ENCODE results near the gene SOBP. TPM values are rescaled to one million over a fixed set of nuclear protein-coding genes. Genes with fewer than 3 reads are reported as not detected.

The SOBP gene
- polyA plus RNA-seq, 1 donor (not counting 4 experiments of a cell fraction or from before 2014, with no cell fraction given) = not detected

DNA sequence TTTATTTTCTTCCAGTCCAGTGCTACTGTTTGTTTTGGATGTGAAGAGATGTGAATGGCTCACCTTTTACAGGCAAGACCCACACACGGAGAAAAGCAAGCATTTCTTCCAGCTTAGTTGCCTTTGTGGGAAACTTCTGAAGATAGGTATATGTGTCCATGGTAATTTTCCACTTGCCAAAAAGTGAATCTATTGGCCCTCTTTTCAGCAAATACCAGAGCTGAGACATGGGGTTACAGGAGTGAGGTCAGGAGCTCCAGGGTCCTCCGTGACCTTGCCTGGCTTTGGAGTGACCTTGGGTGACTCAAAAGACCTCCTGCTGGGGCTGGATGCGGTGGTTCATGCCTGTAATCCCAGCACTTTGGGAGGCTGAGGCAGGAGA, 167.4 kb downstream of the SOBP start:
- dilution Hi-C loops (cut with MboI; ENCODE audit: extremely low pct_ligation_motif_present, low sequenced_read_pairs) = no loop called here
- Histone ChIP-seq H3K4me3 (ENCODE audit: control insufficient read depth in 2 of 3, extremely low read depth in 1 of 3, insufficient read depth in 2 of 3, low read depth in 1 of 3, low read length in 3 of 3) (no peak overlapping the region), H4K20me1 (ENCODE audit: control insufficient read depth, extremely low read depth, insufficient read depth, low read length) (no peaks in the 10 kb centered on the region), H3K4me1 (ENCODE audit: control insufficient read depth, extremely low read depth, insufficient read depth, low read length) (no peaks in the 10 kb centered on the region), H3K27ac (ENCODE audit: control insufficient read depth, insufficient read depth, low read length) (no peak overlapping the region), H3K27me3 (ENCODE audit: control insufficient read depth, extremely low read depth, insufficient read depth, low read length) (peaks cover 12% of the 10 kb centered on the region), H2AFZ (ENCODE audit: control insufficient read depth, low read length) (no peak overlapping the region), H3K9ac (ENCODE audit: control insufficient read depth, extremely low read depth, insufficient read depth, low read length) (no peak overlapping the region), H3K9me1 (ENCODE audit: control insufficient read depth, extremely low read depth, insufficient read depth, low read length) (no peaks in the 10 kb centered on the region), H3K36me3 (ENCODE audit: control insufficient read depth in 2 of 2, extremely low read depth in 1 of 2, insufficient read depth in 2 of 2, low read length in 2 of 2) (no peaks in the 10 kb centered on the region), H3K79me2 (ENCODE audit: control insufficient read depth, insufficient read depth, low read length) (no peaks in the 10 kb centered on the region), H3K9me3 (ENCODE audit: control insufficient read depth, low read depth, low read length) (no peaks in the 10 kb centered on the region), H3K4me2 (ENCODE audit: control insufficient read depth, extremely low read depth, insufficient read depth, low read depth, low read length) (no peak overlapping the region)
- DNase-seq (ENCODE audit: low read depth, low spot score) (no peak), FAIRE-seq (no peak)
- TF ChIP-seq, protein P1, sequence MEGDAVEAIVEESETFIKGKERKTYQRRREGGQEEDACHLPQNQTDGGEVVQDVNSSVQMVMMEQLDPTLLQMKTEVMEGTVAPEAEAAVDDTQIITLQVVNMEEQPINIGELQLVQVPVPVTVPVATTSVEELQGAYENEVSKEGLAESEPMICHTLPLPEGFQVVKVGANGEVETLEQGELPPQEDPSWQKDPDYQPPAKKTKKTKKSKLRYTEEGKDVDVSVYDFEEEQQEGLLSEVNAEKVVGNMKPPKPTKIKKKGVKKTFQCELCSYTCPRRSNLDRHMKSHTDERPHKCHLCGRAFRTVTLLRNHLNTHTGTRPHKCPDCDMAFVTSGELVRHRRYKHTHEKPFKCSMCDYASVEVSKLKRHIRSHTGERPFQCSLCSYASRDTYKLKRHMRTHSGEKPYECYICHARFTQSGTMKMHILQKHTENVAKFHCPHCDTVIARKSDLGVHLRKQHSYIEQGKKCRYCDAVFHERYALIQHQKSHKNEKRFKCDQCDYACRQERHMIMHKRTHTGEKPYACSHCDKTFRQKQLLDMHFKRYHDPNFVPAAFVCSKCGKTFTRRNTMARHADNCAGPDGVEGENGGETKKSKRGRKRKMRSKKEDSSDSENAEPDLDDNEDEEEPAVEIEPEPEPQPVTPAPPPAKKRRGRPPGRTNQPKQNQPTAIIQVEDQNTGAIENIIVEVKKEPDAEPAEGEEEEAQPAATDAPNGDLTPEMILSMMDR (optimal IDR thresholded peaks at IDR 0.05 in 1 of 3, IDR thresholded peaks at IDR 0.05 in 1 of 3, conservative IDR thresholded peaks at IDR 0.05 in 1 of 3; ENCODE audit: extremely low read depth in 1 of 3, insufficient read depth in 2 of 3, low read length in 3 of 3) = no peak
- no peak for TF ChIP-seq EZH2 (IDR thresholded peaks at IDR 0.05; ENCODE audit: low read length)

DNA sequence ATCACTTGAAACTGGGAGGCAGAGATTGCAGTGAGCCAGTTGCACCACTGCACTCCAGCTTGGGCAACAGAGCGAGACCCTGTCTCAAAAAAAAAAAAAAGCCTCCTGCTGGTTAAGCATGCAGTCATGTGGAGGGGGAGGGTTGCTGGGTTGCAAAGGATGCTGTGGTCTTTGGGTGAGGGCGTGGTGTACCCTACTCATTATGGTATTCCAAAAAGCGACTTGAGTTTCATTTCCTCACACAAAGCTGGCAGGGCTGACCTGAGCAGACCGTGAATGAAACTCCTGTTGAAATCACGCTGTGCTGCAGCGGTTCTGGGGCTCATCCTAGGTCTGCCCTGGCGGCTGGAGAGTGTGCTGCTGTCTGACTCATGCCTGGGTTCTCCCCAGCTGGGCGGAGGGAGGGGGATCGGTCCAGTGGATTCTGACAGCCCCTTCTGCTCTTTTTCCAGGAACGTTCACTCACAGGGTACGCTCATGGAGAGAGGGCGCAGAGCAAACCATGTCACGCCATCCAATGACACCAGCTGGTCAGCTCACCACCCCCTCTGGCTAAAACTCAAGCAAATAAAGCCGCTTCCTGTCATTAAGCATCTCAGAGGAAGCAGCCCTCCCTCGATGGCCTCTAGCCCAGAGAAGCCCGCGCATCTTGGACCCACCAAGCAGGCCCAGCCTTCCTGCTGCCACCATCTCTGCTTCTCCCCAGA, 168.0 kb downstream of the SOBP start:
- dilution Hi-C loops (cut with MboI; ENCODE audit: extremely low pct_ligation_motif_present, low sequenced_read_pairs) = no loop called here
- Histone ChIP-seq H2AFZ (ENCODE audit: control insufficient read depth, low read length) (no peak overlapping the region), H3K9me1 (ENCODE audit: control insufficient read depth, extremely low read depth, insufficient read depth, low read length) (no peaks in the 10 kb centered on the region), H3K9ac (ENCODE audit: control insufficient read depth, extremely low read depth, insufficient read depth, low read length) (no peak overlapping the region), H4K20me1 (ENCODE audit: control insufficient read depth, extremely low read depth, insufficient read depth, low read length) (no peaks in the 10 kb centered on the region), H3K4me2 (ENCODE audit: control insufficient read depth, extremely low read depth, insufficient read depth, low read depth, low read length) (no peak overlapping the region), H3K79me2 (ENCODE audit: control insufficient read depth, insufficient read depth, low read length) (no peaks in the 10 kb centered on the region), H3K36me3 (ENCODE audit: control insufficient read depth in 2 of 2, extremely low read depth in 1 of 2, insufficient read depth in 2 of 2, low read length in 2 of 2) (no peaks in the 10 kb centered on the region), H3K9me3 (ENCODE audit: control insufficient read depth, low read depth, low read length) (no peaks in the 10 kb centered on the region), H3K27me3 (ENCODE audit: control insufficient read depth, extremely low read depth, insufficient read depth, low read length) (peaks cover 16% of the 10 kb centered on the region), H3K4me3 (ENCODE audit: control insufficient read depth in 2 of 3, extremely low read depth in 1 of 3, insufficient read depth in 2 of 3, low read depth in 1 of 3, low read length in 3 of 3) (no peak overlapping the region), H3K27ac (ENCODE audit: control insufficient read depth, insufficient read depth, low read length) (no peak overlapping the region), H3K4me1 (ENCODE audit: control insufficient read depth, extremely low read depth, insufficient read depth, low read length) (no peaks in the 10 kb centered on the region)
- FAIRE-seq (no peak), DNase-seq (ENCODE audit: low read depth, low spot score) (no peak)
- TF ChIP-seq, protein P1 (optimal IDR thresholded peaks at IDR 0.05 in 1 of 3, IDR thresholded peaks at IDR 0.05 in 1 of 3, conservative IDR thresholded peaks at IDR 0.05 in 1 of 3; ENCODE audit: extremely low read depth in 1 of 3, insufficient read depth in 2 of 3, low read length in 3 of 3) = no peak
- no peak for TF ChIP-seq EZH2 (IDR thresholded peaks at IDR 0.05; ENCODE audit: low read length)
